NT2/D1 (cell line): Measurements from ENCODE around the gene HSPA12B.

Experiments used
- SUZ12 ChIP-seq: IDR thresholded peaks from 2 replicates; pipeline ENCODE4 v1.6.1; 2011; ENCODE audit not compliant: insufficient read length, insufficient read depth; ENCODE audit errors: extremely low read depth
- YY1 ChIP-seq: IDR thresholded peaks from 2 replicates; pipeline ENCODE4 v1.6.1; 2011; ENCODE audit not compliant: insufficient read length, insufficient read depth
- ZNF274 ChIP-seq: IDR thresholded peaks from 2 replicates; pipeline ENCODE4 v1.6.1; 2011; ENCODE audit warnings: mild to moderate bottlenecking, low read depth, low read length

GRCh38 chr20:3760655-3761348, 28.3 kb downstream of the HSPA12B start:
- TF ChIP-seq YY1 (no peak), ZNF274 (no peak), SUZ12 (no peak)
